PC-9 (cell line): ENCODE measurements around the gene ZSCAN16. TPM values are rescaled to one million over a fixed set of nuclear protein-coding genes. Genes with fewer than 3 reads are reported as not detected.

ENCODE experiments used
- BruUV-seq: library from RNA; stranded (reverse); fragments of 400-500 nt; replicated peaks from 2 replicates; lab custom pipeline; 2021; lab: Mats Ljungman, UMichigan
- CTCF ChIA-PET: fragments of 300-600 bp; sonication (Branson Sonifier 250); formaldehyde crosslinking; loops from one replicate; lab custom pipeline; 2022; ENCODE audit warnings: antibody characterized with exemption; lab: Charles Lee
- POLR2A ChIA-PET: fragments of 300-600 bp; sonication (Branson Sonifier 250); formaldehyde crosslinking; loops from one replicate; lab custom pipeline; 2022; ENCODE audit warnings: antibody characterized with exemption; ENCODE audit not compliant: unreplicated experiment; lab: Charles Lee
- DNase-seq, 2 experiments: peaks; one replicate each; pipeline versions ENCODE4 v3.0.0 to v3.0.0-alpha.2; 2015 to 2022; ENCODE audit warnings: mixed read lengths in 1 of 2
- H2AFZ ChIP-seq: fragments of 200-600 bp; sonication (generic); 2 replicates; pipeline ENCODE4 v1.8.1; 2017; ENCODE audit warnings: antibody characterized with exemption
- H3F3A ChIP-seq: fragments of 200-600 bp; sonication (generic); 2 replicates; pipeline ENCODE4 v1.8.1; 2017; ENCODE audit warnings: antibody characterized with exemption, mild to moderate bottlenecking, low read depth; ENCODE audit not compliant: insufficient read depth
- H3K27ac ChIP-seq: fragments of 200-600 bp; sonication (generic); 2 replicates; pipeline ENCODE4 v1.6.1; 2016; ENCODE audit warnings: mixed run types
- H3K27me3 ChIP-seq: fragments of 200-600 bp; sonication (generic); 2 replicates; pipeline ENCODE4 v1.6.1; 2016; ENCODE audit warnings: low read depth, mixed run types; ENCODE audit not compliant: insufficient read depth
- H3K36me3 ChIP-seq: fragments of 200-600 bp; sonication (generic); 2 replicates; pipeline ENCODE4 v1.6.1; 2016; ENCODE audit warnings: low read depth, mixed run types
- H3K4me1 ChIP-seq: fragments of 200-600 bp; sonication (generic); replicated peaks from 2 replicates; pipeline ENCODE4 v1.6.1; 2016; ENCODE audit warnings: mixed run types; ENCODE audit not compliant: insufficient read depth
- H3K4me2 ChIP-seq: fragments of 200-600 bp; sonication (generic); 2 replicates; pipeline ENCODE4 v1.6.1; 2017; ENCODE audit warnings: mixed run types
- H3K4me3 ChIP-seq: fragments of 200-600 bp; sonication (generic); 2 replicates; pipeline ENCODE4 v1.6.1; 2016; ENCODE audit warnings: mixed run types
- H3K79me2 ChIP-seq: fragments of 200-600 bp; sonication (generic); 2 replicates; pipeline ENCODE4 v1.6.1; 2017; ENCODE audit warnings: low read depth, mixed run types
- H3K9me2 ChIP-seq: fragments of 200-600 bp; sonication (generic); 2 replicates; pipeline ENCODE4 v1.8.1; 2017; ENCODE audit warnings: mild to moderate bottlenecking; ENCODE audit not compliant: insufficient read depth
- H3K9me3 ChIP-seq: fragments of 200-600 bp; sonication (generic); 2 replicates; pipeline ENCODE4 v1.8.1; 2016; ENCODE audit warnings: low read depth; ENCODE audit not compliant: insufficient read depth
- H4K20me1 ChIP-seq: fragments of 200-600 bp; sonication (generic); 2 replicates; pipeline ENCODE4 v1.8.1; 2017; ENCODE audit not compliant: insufficient read depth
- EZH2 ChIP-seq: fragments of 200-600 bp; sonication (generic); IDR thresholded peaks from 2 replicates; pipeline ENCODE4 v1.8.0; 2017; ENCODE audit warnings: antibody characterized with exemption, low read depth
- intact Hi-C: fragments of 100-400 bp; cut with micrococcal nuclease; formaldehyde crosslinking; loops from one replicate; pipeline ENCODE4 v1.10.0; 2022; ENCODE audit not compliant: unreplicated experiment
- total RNA-seq: library from RNA; stranded (reverse); gene quantifications from 2 replicates; pipeline ENCODE4 v1.2.3, GENCODE V29; 2021
- TF ChIP-seq, protein P1 (sequence below): fragments of 200-600 bp; sonication (generic); conservative IDR thresholded peaks from 2 replicates; pipeline ENCODE4 v1.6.1; 2017; ENCODE audit warnings: mixed run types, antibody characterized with exemption, mild to moderate bottlenecking, moderate library complexity

Gene ZSCAN16
- total RNA-seq, 1 experiment from 2014 or later: 5.6 TPM

DNA sequence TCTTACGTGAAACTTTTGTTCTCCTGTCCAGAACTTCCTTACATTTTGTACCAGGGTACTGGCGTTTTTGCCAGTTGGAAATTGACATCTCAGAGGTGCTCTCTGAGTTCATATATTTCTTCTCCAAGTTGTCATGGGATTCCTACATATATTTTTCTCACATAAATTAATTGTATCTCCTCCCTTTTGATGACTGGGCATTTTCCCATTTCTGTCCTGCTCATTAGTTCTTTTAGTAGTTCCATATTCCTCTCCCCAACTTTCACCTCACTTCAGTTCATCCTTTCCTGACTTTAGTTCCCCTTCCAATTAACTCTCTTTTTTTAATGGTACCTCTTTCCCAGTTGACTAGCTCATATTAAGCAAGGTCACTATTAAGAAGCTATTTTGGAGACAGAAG lies 28.1 kb downstream of the ZSCAN16 start:
- intact Hi-C loops: no loop called here
- CTCF ChIA-PET: no interaction called here
- no peaks in the 10 kb centered on the region for H3K9me3 ChIP-seq

DNA sequence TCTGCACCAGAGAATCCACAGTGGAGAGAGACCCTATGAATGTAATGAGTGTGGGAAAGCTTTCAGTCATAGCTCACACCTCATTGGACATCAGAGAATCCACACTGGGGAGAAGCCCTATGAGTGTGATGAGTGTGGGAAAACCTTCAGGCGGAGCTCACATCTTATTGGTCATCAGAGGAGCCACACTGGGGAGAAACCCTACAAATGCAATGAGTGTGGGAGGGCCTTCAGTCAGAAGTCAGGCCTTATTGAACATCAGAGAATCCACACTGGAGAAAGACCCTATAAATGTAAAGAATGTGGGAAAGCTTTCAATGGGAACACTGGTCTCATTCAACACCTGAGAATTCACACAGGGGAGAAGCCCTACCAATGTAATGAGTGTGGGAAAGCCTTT lies 29.1 kb downstream of the ZSCAN16 start:
- H3K4me2 ChIP-seq: no peak overlapping the region
- H2AFZ ChIP-seq: no peak overlapping the region
- H3K4me3 ChIP-seq: no peak overlapping the region
- no peak for DNase-seq
- no peaks in the 10 kb centered on the region for H3K4me1 ChIP-seq
- peaks cover 51% of the 10 kb centered on the region for H3K36me3 ChIP-seq
- no peaks in the 10 kb centered on the region for H3K9me2 ChIP-seq
- CTCF ChIA-PET: no interaction called here
- no peak overlapping the region for H3K27ac ChIP-seq
- H3F3A ChIP-seq: no peaks in the 10 kb centered on the region; the same call in 1 of the 2 replicates
- no peaks in the 10 kb centered on the region for H3K79me2 ChIP-seq
- intact Hi-C loops: no loop called here
- H3K9me3 ChIP-seq: no peaks in the 10 kb centered on the region
- no TSS peak for BruUV-seq
- no peaks in the 10 kb centered on the region for H4K20me1 ChIP-seq
- no peaks in the 10 kb centered on the region for H3K27me3 ChIP-seq
- TF ChIP-seq, protein P1, sequence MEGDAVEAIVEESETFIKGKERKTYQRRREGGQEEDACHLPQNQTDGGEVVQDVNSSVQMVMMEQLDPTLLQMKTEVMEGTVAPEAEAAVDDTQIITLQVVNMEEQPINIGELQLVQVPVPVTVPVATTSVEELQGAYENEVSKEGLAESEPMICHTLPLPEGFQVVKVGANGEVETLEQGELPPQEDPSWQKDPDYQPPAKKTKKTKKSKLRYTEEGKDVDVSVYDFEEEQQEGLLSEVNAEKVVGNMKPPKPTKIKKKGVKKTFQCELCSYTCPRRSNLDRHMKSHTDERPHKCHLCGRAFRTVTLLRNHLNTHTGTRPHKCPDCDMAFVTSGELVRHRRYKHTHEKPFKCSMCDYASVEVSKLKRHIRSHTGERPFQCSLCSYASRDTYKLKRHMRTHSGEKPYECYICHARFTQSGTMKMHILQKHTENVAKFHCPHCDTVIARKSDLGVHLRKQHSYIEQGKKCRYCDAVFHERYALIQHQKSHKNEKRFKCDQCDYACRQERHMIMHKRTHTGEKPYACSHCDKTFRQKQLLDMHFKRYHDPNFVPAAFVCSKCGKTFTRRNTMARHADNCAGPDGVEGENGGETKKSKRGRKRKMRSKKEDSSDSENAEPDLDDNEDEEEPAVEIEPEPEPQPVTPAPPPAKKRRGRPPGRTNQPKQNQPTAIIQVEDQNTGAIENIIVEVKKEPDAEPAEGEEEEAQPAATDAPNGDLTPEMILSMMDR: no peak
- no peak for TF ChIP-seq EZH2
- POLR2A ChIA-PET: interaction anchor here (0.7 kb wide), 1 partner anchor 432 kb away, joined by 3 read pairs; no protein-coding TSS in a partner anchor

More for the DNA sequence above, 28.1 kb downstream of the ZSCAN16 start:
- H3F3A ChIP-seq: no peaks in the 10 kb centered on the region; the same call in 1 of the 2 replicates
- POLR2A ChIA-PET: no interaction called here
- no peaks in the 10 kb centered on the region for H3K27me3 ChIP-seq
- H3K9me2 ChIP-seq: no peaks in the 10 kb centered on the region
- no TSS peak for BruUV-seq
- H3K79me2 ChIP-seq: no peaks in the 10 kb centered on the region
- H3K36me3 ChIP-seq: peaks cover 54% of the 10 kb centered on the region
- no peak overlapping the region for H3K4me2 ChIP-seq
- DNase-seq: no peak
- H3K27ac ChIP-seq: no peak overlapping the region
- no peak overlapping the region for H2AFZ ChIP-seq
- no peaks in the 10 kb centered on the region for H4K20me1 ChIP-seq
- TF ChIP-seq, protein P1: no peak
- TF ChIP-seq EZH2: no peak
- H3K4me1 ChIP-seq: no peaks in the 10 kb centered on the region
- no peak overlapping the region for H3K4me3 ChIP-seq

DNA sequence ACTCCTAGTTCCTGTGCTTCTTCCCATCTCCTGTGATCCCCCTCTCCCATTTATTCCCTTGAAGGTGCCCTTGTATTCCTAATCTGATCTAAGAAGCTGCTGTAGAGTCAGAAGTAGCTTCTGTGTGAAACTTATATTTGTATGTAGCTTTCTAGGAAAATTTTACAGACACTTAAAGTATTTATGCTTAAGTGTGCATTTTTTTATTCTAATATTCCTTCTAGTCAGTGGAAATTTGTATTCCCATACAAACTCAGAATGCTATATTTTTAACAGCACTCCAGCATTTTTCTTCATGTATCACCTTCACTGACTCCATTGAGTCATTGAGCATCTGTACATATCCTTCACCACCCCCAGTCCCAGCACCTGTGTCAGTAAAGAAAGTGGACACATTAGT lies 29.9 kb downstream of the ZSCAN16 start:
- Histone ChIP-seq H3F3A (no peaks in the 10 kb centered on the region; the same call in none of the 2 replicates), H3K4me1 (no peaks in the 10 kb centered on the region), H3K4me3 (no peak overlapping the region), H3K27me3 (no peaks in the 10 kb centered on the region), H2AFZ (no peak overlapping the region), H3K36me3 (peaks cover 43% of the 10 kb centered on the region), H3K9me3 (no peaks in the 10 kb centered on the region), H3K79me2 (no peaks in the 10 kb centered on the region), H3K9me2 (no peaks in the 10 kb centered on the region), H4K20me1 (no peaks in the 10 kb centered on the region), H3K27ac (no peak overlapping the region), H3K4me2 (no peak overlapping the region)
- no peak for DNase-seq
- no TSS peak for BruUV-seq
- intact Hi-C loops: no loop called here
- CTCF ChIA-PET: no interaction called here
- TF ChIP-seq, protein P1: no peak
- no peak for TF ChIP-seq EZH2
- POLR2A ChIA-PET: no interaction called here
